ENCODE results near the gene CDK4. TPM values are rescaled to one million over a fixed set of nuclear protein-coding genes. Genes with fewer than 3 reads are reported as not detected.

The CDK4 gene
- total and polyA plus RNA-seq, 2 of the 13 experiments (the other 11 are each of a cell fraction or from before 2014, with no cell fraction given), result 191 to 209 TPM

DNA sequence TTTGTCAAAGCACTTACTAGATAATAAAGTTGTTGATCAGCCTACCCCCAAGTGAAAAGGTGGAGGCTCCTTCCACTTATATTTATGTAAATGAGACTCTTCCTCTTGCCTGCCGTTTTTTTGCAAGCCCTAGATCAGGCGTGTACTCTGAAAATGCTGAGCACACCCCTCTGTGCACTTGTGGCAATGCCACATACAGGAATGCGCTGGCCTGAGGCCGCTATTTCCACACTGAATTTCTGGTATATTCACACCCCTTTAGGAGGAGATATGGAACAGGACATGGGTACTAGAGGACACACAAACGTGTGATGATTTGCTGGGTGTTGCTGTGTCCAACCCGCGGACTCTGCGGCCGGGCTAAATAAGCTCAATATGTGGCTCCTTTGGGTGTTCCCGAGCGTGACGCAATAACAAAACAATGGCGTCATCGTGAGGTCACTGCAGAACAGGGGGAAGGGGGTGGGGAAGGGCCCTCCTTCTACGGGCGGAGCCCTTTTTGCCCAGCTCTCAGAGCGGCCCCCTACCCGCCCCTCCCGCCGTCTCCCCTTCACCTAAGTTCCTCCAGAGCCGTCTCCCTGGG, 7.8 kb downstream of the CDK4 start (continued):
- TF ChIP-seq, protein P1, sequence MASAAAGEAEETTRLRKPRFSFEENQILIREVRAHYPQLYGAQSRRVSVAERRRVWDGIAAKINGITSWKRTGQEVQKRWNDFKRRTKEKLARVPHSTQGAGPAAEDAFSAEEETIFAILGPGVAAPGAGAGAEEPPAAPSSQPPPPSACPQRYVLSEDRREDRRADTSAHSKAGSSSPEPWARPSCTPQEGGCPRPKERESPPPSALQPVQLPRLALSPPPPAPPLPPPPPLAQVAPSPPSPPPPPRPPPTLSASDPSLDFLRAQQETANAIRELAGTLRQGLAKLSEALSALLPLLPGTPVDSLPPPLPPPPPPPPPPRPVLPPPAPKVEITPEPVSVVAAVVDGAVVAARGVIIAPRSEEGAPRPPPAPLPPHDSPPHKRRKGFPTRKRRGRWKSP (CRISPR knock-in tag; IDR thresholded peaks at IDR 0.05), result peak; percentile 23; the same call in 1 of the 2 replicates
- TF ChIP-seq ZNF136 (CRISPR knock-in tag; IDR thresholded peaks at IDR 0.05; ENCODE audit: low read depth) (no peak), NFE2 (CRISPR knock-in tag; IDR thresholded peaks at IDR 0.05) (no peak), ZNF713 (CRISPR knock-in tag; IDR thresholded peaks at IDR 0.05) (no peak), KAT7 (CRISPR knock-in tag; IDR thresholded peaks at IDR 0.05; ENCODE audit: borderline replicate concordance) (0 out of 2 replicates have a peak, but pooled peaks have one; percentile 19), ZNF280B (CRISPR knock-in tag; IDR thresholded peaks at IDR 0.05; ENCODE audit: borderline replicate concordance) (no peak), HOXA7 (CRISPR knock-in tag; IDR thresholded peaks at IDR 0.05) (no peak), ISX (CRISPR knock-in tag; conservative IDR thresholded peaks at IDR 0.05) (no peak), ZNF234 (CRISPR knock-in tag; conservative IDR thresholded peaks at IDR 0.05) (no peak), ZMYM4 (CRISPR knock-in tag; IDR thresholded peaks at IDR 0.05) (no peak), MXD4 (CRISPR knock-in tag; IDR thresholded peaks at IDR 0.05) (no peak), CEBPG (CRISPR knock-in tag; IDR thresholded peaks at IDR 0.05) (peak; percentile 54), ATF2 (CRISPR knock-in tag; IDR thresholded peaks at IDR 0.05) (peak; percentile 68; the same call in 1 of the 2 replicates), ZFYVE20 (CRISPR knock-in tag; IDR thresholded peaks at IDR 0.05; ENCODE audit: borderline replicate concordance, low read depth) (no peak), ZC3H4 (CRISPR knock-in tag; IDR thresholded peaks at IDR 0.05; ENCODE audit: borderline replicate concordance) (no peak), ZNF3 (CRISPR knock-in tag; IDR thresholded peaks at IDR 0.05) (no peak), HMG20B (CRISPR knock-in tag; conservative IDR thresholded peaks at IDR 0.05) (no peak), SMAD1 (CRISPR knock-in tag; IDR thresholded peaks at IDR 0.05; ENCODE audit: borderline replicate concordance, low read depth) (no peak), WIZ (CRISPR knock-in tag; IDR thresholded peaks at IDR 0.05) (0 out of 2 replicates have a peak, but pooled peaks have one; percentile 19)
- TF ChIP-seq, protein P2, sequence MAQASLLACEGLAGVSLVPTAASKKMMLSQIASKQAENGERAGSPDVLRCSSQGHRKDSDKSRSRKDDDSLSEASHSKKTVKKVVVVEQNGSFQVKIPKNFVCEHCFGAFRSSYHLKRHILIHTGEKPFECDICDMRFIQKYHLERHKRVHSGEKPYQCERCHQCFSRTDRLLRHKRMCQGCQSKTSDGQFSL (CRISPR knock-in tag; IDR thresholded peaks at IDR 0.05), result no peak
- TF ChIP-seq, protein P3, sequence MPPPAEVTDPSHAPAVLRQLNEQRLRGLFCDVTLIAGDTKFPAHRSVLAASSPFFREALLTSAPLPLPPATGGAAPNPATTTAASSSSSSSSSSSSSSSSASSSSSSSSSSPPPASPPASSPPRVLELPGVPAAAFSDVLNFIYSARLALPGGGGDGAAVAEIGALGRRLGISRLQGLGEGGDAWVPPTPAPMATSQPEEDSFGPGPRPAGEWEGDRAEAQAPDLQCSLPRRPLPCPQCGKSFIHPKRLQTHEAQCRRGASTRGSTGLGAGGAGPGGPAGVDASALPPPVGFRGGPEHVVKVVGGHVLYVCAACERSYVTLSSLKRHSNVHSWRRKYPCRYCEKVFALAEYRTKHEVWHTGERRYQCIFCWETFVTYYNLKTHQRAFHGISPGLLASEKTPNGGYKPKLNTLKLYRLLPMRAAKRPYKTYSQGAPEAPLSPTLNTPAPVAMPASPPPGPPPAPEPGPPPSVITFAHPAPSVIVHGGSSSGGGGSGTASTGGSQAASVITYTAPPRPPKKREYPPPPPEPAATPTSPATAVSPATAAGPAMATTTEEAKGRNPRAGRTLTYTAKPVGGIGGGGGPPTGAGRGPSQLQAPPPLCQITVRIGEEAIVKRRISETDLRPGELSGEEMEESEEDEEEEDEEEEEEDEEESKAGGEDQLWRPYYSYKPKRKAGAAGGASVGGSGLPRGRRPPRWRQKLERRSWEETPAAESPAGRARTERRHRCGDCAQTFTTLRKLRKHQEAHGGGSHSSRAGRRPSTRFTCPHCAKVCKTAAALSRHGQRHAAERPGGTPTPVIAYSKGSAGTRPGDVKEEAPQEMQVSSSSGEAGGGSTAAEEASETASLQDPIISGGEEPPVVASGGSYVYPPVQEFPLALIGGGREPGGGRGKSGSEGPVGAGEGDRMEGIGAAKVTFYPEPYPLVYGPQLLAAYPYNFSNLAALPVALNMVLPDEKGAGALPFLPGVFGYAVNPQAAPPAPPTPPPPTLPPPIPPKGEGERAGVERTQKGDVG (CRISPR knock-in tag; IDR thresholded peaks at IDR 0.05; ENCODE audit: borderline replicate concordance), result no peak
- TF ChIP-seq, protein P4, sequence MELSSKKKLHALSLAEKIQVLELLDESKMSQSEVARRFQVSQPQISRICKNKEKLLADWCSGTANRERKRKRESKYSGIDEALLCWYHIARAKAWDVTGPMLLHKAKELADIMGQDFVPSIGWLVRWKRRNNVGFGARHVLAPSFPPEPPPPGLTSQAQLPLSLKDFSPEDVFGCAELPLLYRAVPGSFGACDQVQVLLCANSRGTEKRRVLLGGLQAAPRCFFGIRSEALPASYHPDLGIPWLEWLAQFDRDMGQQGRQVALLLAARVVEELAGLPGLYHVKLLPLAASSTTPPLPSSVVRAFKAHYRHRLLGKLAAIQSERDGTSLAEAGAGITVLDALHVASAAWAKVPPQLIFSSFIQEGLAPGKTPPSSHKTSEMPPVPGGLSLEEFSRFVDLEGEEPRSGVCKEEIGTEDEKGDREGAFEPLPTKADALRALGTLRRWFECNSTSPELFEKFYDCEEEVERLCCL (CRISPR knock-in tag; IDR thresholded peaks at IDR 0.05; ENCODE audit: borderline replicate concordance), result no peak
